ENCODE measurements around the gene TBC1D30. TPM values are rescaled to one million over a fixed set of nuclear protein-coding genes. Genes with fewer than 3 reads are reported as not detected.

The TBC1D30 gene
- total RNA-seq, 2 donors from 2014 or later = 1.7 to 1.9 TPM

- peaks cover 7% of the 10 kb centered on the region for H3K4me1 ChIP-seq (ENCODE audit: control insufficient read depth, insufficient read depth, low read length)
- no peaks in the 10 kb centered on the region for H3K36me3 ChIP-seq (ENCODE audit: control insufficient read depth, insufficient read depth, low read length)
- no peaks in the 10 kb centered on the region for H3K9me3 Mint-ChIP-seq
- no peak overlapping the region for H3K27ac Mint-ChIP-seq
- no peak for DNase-seq
- H3K4me3 Mint-ChIP-seq = no peak overlapping the region
- H3K27ac ChIP-seq (ENCODE audit: low read depth, low read length) = no peak overlapping the region
- H3K4me3 ChIP-seq (ENCODE audit: low read length) = no peak overlapping the region
- no peaks in the 10 kb centered on the region for H3K27me3 Mint-ChIP-seq (ENCODE audit: insufficient read depth)
- no peaks in the 10 kb centered on the region for H3K27me3 ChIP-seq (ENCODE audit: control insufficient read depth, insufficient read depth, low read length, poor library complexity, severe bottlenecking)
- peaks cover 9% of the 10 kb centered on the region for H3K4me1 Mint-ChIP-seq
- no peak overlapping the region for H3K9ac ChIP-seq (ENCODE audit: extremely low read depth, low read length, poor library complexity, severe bottlenecking)
- no peaks in the 10 kb centered on the region for H3K36me3 Mint-ChIP-seq (ENCODE audit: low read depth)
- no peaks in the 10 kb centered on the region for H3K9me3 ChIP-seq (ENCODE audit: control insufficient read depth, low read length)
- TF ChIP-seq CTCF (conservative IDR thresholded peaks at IDR 0.05) = no peak
Measured at GRCh38 chr12:64798165-64798564, 26.3 kb upstream of the TBC1D30 start.

GRCh38 chr12:64800640-64801039 lies 23.8 kb upstream of the TBC1D30 start:
- Mint-ChIP-seq H3K9me3 (no peaks in the 10 kb centered on the region), H3K4me1 (peaks cover 8% of the 10 kb centered on the region), H3K27ac (no peak overlapping the region), H3K36me3 (ENCODE audit: low read depth) (no peaks in the 10 kb centered on the region), H3K4me3 (no peak overlapping the region), H3K27me3 (ENCODE audit: insufficient read depth) (peaks cover 7% of the 10 kb centered on the region)
- H3K9me3 ChIP-seq (ENCODE audit: control insufficient read depth, low read length) = no peaks in the 10 kb centered on the region
- DNase-seq = no peak
- no peak for TF ChIP-seq CTCF (conservative IDR thresholded peaks at IDR 0.05)
- no peaks in the 10 kb centered on the region for H3K36me3 ChIP-seq (ENCODE audit: control insufficient read depth, insufficient read depth, low read length)
- H3K9ac ChIP-seq (ENCODE audit: extremely low read depth, low read length, poor library complexity, severe bottlenecking) = no peak overlapping the region
- H3K27ac ChIP-seq (ENCODE audit: low read depth, low read length) = no peak overlapping the region
- H3K27me3 ChIP-seq (ENCODE audit: control insufficient read depth, insufficient read depth, low read length, poor library complexity, severe bottlenecking) = no peaks in the 10 kb centered on the region
- WGBS, 2 experiments (ENCODE audit: insufficient coverage in 1 of 2, insufficient read length in 1 of 2) = 83 to 96% methylated on average over 1 to 4 of the region's 5 CpGs
- H3K4me1 ChIP-seq (ENCODE audit: control insufficient read depth, insufficient read depth, low read length) = peaks cover 7% of the 10 kb centered on the region
- H3K4me3 ChIP-seq (ENCODE audit: low read length) = no peak overlapping the region

GRCh38 chr12:64801381-64801780 lies 23.1 kb upstream of the TBC1D30 start:
- TF ChIP-seq CTCF (conservative IDR thresholded peaks at IDR 0.05) = peak; percentile 62
- Histone ChIP-seq H3K27me3 (ENCODE audit: control insufficient read depth, insufficient read depth, low read length, poor library complexity, severe bottlenecking) (no peaks in the 10 kb centered on the region), H3K36me3 (ENCODE audit: control insufficient read depth, insufficient read depth, low read length) (no peaks in the 10 kb centered on the region), H3K27ac (ENCODE audit: low read depth, low read length) (no peak overlapping the region), H3K4me3 (ENCODE audit: low read length) (no peak overlapping the region), H3K9me3 (ENCODE audit: control insufficient read depth, low read length) (no peaks in the 10 kb centered on the region), H3K4me1 (ENCODE audit: control insufficient read depth, insufficient read depth, low read length) (peaks cover 7% of the 10 kb centered on the region), H3K9ac (ENCODE audit: extremely low read depth, low read length, poor library complexity, severe bottlenecking) (no peak overlapping the region)
- Mint-ChIP-seq H3K4me1 (peaks cover 8% of the 10 kb centered on the region), H3K9me3 (no peaks in the 10 kb centered on the region), H3K27me3 (ENCODE audit: insufficient read depth) (peaks cover 7% of the 10 kb centered on the region), H3K27ac (no peak overlapping the region), H3K36me3 (ENCODE audit: low read depth) (no peaks in the 10 kb centered on the region), H3K4me3 (no peak overlapping the region)
- 68% methylated on average over 1 of the region's 2 CpGs; no CpG with 5 or more reads in 1 of the 2 experiments for WGBS, 2 experiments (ENCODE audit: insufficient coverage in 1 of 2, insufficient read length in 1 of 2)
- DNase-seq = no peak

Data from endodermal cell (in vitro differentiated cells).